HepG2 (cell line): ENCODE data around the gene RHOT2. TPM values are rescaled to one million over a fixed set of nuclear protein-coding genes. Genes with fewer than 3 reads are reported as not detected.

Experiments
- CBX2 ChIP-seq, 2 experiments: fragments of 200-600 bp in 1 of 2; sonication (generic); formaldehyde crosslinking in 1 of 2; IDR thresholded peaks; 2 replicates each; pipeline versions ENCODE4 v1.7.0 to v1.8.1; 2018 to 2022; ENCODE audit warnings: low read depth in 2 of 2, low read length in 1 of 2, mild to moderate bottlenecking in 1 of 2, missing genetic modification reagents in 1 of 2
- FOXA3 ChIP-seq: IDR thresholded peaks from 2 replicates; pipeline ENCODE4 v1.6.1; 2016; ENCODE audit warnings: missing genetic modification reagents, missing compliant biosample characterization
- HNRNPH1 ChIP-seq: fragments of 200-400 bp; formaldehyde crosslinking; optimal IDR thresholded peaks from 2 replicates; pipeline ENCODE3; 2017; ENCODE audit warnings: mild to moderate bottlenecking, low read depth, low read length
- NR1H2 ChIP-seq: sonication (generic); formaldehyde crosslinking; IDR thresholded peaks from 2 replicates; pipeline ENCODE4 v1.8.1; 2022; ENCODE audit warnings: low read depth, missing genetic modification reagents, borderline replicate concordance
- NR2F2 ChIP-seq: IDR thresholded peaks from 2 replicates; pipeline ENCODE4 v1.6.1; 2012; ENCODE audit warnings: low read depth, inconsistent platforms, borderline replicate concordance
- PBX2 ChIP-seq: IDR thresholded peaks from 2 replicates; pipeline ENCODE4 v1.6.1; 2016; ENCODE audit warnings: control low read depth
- PRPF4 ChIP-seq: fragments of 200-400 bp; formaldehyde crosslinking; IDR thresholded peaks from 2 replicates; pipeline ENCODE4 v1.6.1; 2016; ENCODE audit warnings: low read length, low read depth; ENCODE audit not compliant: poor library complexity, severe bottlenecking
- RARA ChIP-seq: IDR thresholded peaks from 2 replicates; pipeline ENCODE4 v1.6.1; 2016; ENCODE audit warnings: missing genetic modification reagents, missing compliant biosample characterization
- RFX3 ChIP-seq: IDR thresholded peaks from 2 replicates; pipeline ENCODE4 v1.6.1; 2016; ENCODE audit warnings: missing biosample characterization, missing genetic modification reagents
- SIN3A ChIP-seq: IDR thresholded peaks from 2 replicates; pipeline ENCODE4 v1.6.1; 2011; ENCODE audit warnings: low read depth, mild to moderate bottlenecking, control low read depth, low read length, borderline replicate concordance
- SUZ12 ChIP-seq: fragments of 150-350 bp; IDR thresholded peaks from 2 replicates; pipeline ENCODE4 v1.6.1; 2014; ENCODE audit warnings: low read depth, low read length
- ZNF225 ChIP-seq: sonication (generic); formaldehyde crosslinking; IDR thresholded peaks from 2 replicates; pipeline ENCODE4 v1.4.0; 2020; ENCODE audit warnings: mild to moderate bottlenecking, missing genetic modification reagents
- ZNF230 ChIP-seq: sonication (generic); formaldehyde crosslinking; IDR thresholded peaks from 2 replicates; pipeline ENCODE4 v1.4.0; 2020; ENCODE audit warnings: mild to moderate bottlenecking, missing genetic modification reagents
- ZNF264 ChIP-seq: sonication (generic); formaldehyde crosslinking; IDR thresholded peaks from 2 replicates; pipeline ENCODE4 v1.4.0; 2020; ENCODE audit warnings: missing genetic modification reagents
- ZNF326 ChIP-seq: sonication (generic); formaldehyde crosslinking; IDR thresholded peaks from 2 replicates; pipeline ENCODE4 v1.4.0; 2020; ENCODE audit warnings: missing genetic modification reagents, borderline replicate concordance
- ZNF780A ChIP-seq: sonication (generic); formaldehyde crosslinking; IDR thresholded peaks from 2 replicates; pipeline ENCODE4 v1.8.0; 2022; ENCODE audit warnings: mild to moderate bottlenecking, missing genetic modification reagents, moderate library complexity
- polyA plus RNA-seq, 8 experiments: library from polyadenylated mRNA; depleted of rRNA in 3 of 8; stranded (reverse) in 7 of 8; unstranded in 1 of 8; fragments of >200 nt; fragmentation: Illumina TruSeq in 4 of 8; extraction: Trizol in 4 of 8; gene quantifications; 2 replicates each; pipeline versions ENCODE4 v1.2.1 to v1.2.3, GENCODE V29; 2011 to 2016; ENCODE audit warnings: low read depth in 4 of 8, missing spikeins in 1 of 8, mixed read lengths in 1 of 8; ENCODE audit not compliant: insufficient read depth in 1 of 8
- total RNA-seq, 5 experiments: library from RNA; depleted of rRNA; stranded (reverse); fragments of >200 nt; fragmentation: Illumina TruSeq; extraction: Trizol; gene quantifications; 2 replicates each; pipeline ENCODE4 v1.2.3, GENCODE V29; 2016; ENCODE audit warnings: low read depth in 1 of 5
- TF ChIP-seq, protein P1 (sequence below): sonication (generic); formaldehyde crosslinking; IDR thresholded peaks from 2 replicates; pipeline ENCODE4 v1.5.1; 2020; ENCODE audit warnings: mild to moderate bottlenecking, missing genetic modification reagents, borderline replicate concordance
- TF ChIP-seq, protein P2 (sequence below): sonication (generic); formaldehyde crosslinking; IDR thresholded peaks from 2 replicates; pipeline ENCODE4 v1.4.0; 2020; ENCODE audit warnings: missing genetic modification reagents, low read depth, mild to moderate bottlenecking, borderline replicate concordance
- TF ChIP-seq, protein P3 (sequence below): sonication (generic); formaldehyde crosslinking; IDR thresholded peaks from 2 replicates; pipeline ENCODE4 v1.5.1; 2020; ENCODE audit warnings: missing genetic modification reagents, mild to moderate bottlenecking, borderline replicate concordance

Gene RHOT2
- total and polyA plus RNA-seq, 2 of the 13 experiments (the other 11 are each of a cell fraction or from before 2014, with no cell fraction given): 63.6 to 76.9 TPM

GRCh38 chr16:630815-631405 is 37.0 kb upstream of the RHOT2 start, which contains the start of gene WFIKKN1 (continued):
- TF ChIP-seq ZNF230 (CRISPR knock-in tag): no peak
- no peak for TF ChIP-seq CBX2 (IDR thresholded peaks at IDR 0.05; ENCODE audit: low read depth, low read length)
- TF ChIP-seq CBX2 (CRISPR knock-in tag; IDR thresholded peaks at IDR 0.05; ENCODE audit: low read depth): no peak
- TF ChIP-seq HNRNPH1: no peak
- TF ChIP-seq, protein P1, sequence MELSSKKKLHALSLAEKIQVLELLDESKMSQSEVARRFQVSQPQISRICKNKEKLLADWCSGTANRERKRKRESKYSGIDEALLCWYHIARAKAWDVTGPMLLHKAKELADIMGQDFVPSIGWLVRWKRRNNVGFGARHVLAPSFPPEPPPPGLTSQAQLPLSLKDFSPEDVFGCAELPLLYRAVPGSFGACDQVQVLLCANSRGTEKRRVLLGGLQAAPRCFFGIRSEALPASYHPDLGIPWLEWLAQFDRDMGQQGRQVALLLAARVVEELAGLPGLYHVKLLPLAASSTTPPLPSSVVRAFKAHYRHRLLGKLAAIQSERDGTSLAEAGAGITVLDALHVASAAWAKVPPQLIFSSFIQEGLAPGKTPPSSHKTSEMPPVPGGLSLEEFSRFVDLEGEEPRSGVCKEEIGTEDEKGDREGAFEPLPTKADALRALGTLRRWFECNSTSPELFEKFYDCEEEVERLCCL (CRISPR knock-in tag): no peak
- TF ChIP-seq ZNF225 (CRISPR knock-in tag): no peak
- TF ChIP-seq SUZ12: no peak
- TF ChIP-seq PRPF4: no peak
- TF ChIP-seq SIN3A: no peak; the same call in 1 of the 2 replicates
- 0 out of 2 replicates have a peak, but pooled peaks have one; percentile 47 for TF ChIP-seq NR2F2
- TF ChIP-seq RFX3 (CRISPR knock-in tag): no peak
- no peak for TF ChIP-seq FOXA3 (CRISPR knock-in tag)
- TF ChIP-seq PBX2 (CRISPR knock-in tag): no peak
- TF ChIP-seq ZNF264 (CRISPR knock-in tag): no peak
- no peak for TF ChIP-seq ZNF780A (CRISPR knock-in tag)
- no peak for TF ChIP-seq NR1H2 (CRISPR knock-in tag)
- TF ChIP-seq, protein P2, sequence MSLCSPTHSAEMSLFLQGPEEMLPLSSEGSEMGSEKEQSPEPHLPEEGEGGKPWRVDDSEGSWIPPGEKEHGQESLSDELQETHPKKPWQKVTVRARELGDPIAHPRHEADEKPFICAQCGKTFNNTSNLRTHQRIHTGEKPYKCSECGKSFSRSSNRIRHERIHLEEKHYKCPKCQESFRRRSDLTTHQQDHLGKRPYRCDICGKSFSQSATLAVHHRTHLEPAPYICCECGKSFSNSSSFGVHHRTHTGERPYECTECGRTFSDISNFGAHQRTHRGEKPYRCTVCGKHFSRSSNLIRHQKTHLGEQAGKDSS (CRISPR knock-in tag): no peak
- TF ChIP-seq RARA: peak; percentile 22; the same call in 1 of the 2 replicates
- no peak for TF ChIP-seq ZNF326 (CRISPR knock-in tag)
- TF ChIP-seq, protein P3, sequence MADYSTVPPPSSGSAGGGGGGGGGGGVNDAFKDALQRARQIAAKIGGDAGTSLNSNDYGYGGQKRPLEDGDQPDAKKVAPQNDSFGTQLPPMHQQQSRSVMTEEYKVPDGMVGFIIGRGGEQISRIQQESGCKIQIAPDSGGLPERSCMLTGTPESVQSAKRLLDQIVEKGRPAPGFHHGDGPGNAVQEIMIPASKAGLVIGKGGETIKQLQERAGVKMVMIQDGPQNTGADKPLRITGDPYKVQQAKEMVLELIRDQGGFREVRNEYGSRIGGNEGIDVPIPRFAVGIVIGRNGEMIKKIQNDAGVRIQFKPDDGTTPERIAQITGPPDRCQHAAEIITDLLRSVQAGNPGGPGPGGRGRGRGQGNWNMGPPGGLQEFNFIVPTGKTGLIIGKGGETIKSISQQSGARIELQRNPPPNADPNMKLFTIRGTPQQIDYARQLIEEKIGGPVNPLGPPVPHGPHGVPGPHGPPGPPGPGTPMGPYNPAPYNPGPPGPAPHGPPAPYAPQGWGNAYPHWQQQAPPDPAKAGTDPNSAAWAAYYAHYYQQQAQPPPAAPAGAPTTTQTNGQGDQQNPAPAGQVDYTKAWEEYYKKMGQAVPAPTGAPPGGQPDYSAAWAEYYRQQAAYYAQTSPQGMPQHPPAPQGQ (CRISPR knock-in tag): no peak; the same call in 1 of the 2 replicates
